ENCODE measurements around the gene PIGR. TPM values are rescaled to one million over a fixed set of nuclear protein-coding genes. Genes with fewer than 3 reads are reported as not detected.

The PIGR gene, protein sequence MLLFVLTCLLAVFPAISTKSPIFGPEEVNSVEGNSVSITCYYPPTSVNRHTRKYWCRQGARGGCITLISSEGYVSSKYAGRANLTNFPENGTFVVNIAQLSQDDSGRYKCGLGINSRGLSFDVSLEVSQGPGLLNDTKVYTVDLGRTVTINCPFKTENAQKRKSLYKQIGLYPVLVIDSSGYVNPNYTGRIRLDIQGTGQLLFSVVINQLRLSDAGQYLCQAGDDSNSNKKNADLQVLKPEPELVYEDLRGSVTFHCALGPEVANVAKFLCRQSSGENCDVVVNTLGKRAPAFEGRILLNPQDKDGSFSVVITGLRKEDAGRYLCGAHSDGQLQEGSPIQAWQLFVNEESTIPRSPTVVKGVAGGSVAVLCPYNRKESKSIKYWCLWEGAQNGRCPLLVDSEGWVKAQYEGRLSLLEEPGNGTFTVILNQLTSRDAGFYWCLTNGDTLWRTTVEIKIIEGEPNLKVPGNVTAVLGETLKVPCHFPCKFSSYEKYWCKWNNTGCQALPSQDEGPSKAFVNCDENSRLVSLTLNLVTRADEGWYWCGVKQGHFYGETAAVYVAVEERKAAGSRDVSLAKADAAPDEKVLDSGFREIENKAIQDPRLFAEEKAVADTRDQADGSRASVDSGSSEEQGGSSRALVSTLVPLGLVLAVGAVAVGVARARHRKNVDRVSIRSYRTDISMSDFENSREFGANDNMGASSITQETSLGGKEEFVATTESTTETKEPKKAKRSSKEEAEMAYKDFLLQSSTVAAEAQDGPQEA
- total RNA-seq, result not detected in 2 replicates

DNA sequence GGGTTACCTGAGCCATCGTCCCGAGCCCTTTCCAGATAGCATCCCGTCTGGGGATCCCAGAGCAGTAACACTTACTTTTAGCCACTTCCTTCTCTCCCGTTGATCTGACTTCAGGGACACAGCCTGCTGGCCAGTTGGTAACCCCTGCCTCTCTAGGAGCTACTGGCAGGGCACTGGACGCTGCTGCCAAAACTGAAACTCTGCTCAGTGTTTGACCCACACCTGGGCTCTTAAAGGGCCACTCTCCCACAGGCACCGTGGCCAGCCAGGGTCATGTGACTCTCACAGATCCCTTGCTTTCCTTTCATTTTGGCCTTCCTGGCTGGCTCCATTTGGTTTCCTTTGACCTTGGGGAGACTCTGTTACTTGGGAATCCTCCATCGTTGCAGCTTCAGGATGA, at the start of gene PIGR:
Gene PIGR (minus strand): TSS at position 206 of the 400 bp plus-strand sequence. CDS start 5,935 bp downstream, outside the sequence.
- intact Hi-C loops (cut with micrococcal nuclease), result no loop called here

DNA sequence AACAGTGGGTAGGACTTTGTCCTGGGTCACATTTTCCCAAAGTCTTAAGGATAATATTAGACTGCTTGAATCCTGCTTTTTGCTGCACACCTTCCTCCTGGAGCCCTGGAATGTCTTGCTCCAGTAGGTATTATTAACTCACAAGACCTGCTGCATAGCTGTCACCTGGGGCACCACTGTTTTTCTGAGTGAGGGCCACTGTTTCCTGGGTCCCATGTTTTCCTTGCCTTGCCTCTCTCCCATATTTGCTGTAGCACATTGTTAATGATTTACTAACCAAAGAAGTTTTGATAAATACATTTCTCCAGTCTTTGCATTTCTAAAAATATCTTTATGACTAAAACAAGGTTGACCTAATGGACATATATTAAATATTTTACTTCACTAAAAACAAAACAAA, 46.5 kb upstream of the PIGR start:
- intact Hi-C loops (cut with micrococcal nuclease), result no loop called here

DNA sequence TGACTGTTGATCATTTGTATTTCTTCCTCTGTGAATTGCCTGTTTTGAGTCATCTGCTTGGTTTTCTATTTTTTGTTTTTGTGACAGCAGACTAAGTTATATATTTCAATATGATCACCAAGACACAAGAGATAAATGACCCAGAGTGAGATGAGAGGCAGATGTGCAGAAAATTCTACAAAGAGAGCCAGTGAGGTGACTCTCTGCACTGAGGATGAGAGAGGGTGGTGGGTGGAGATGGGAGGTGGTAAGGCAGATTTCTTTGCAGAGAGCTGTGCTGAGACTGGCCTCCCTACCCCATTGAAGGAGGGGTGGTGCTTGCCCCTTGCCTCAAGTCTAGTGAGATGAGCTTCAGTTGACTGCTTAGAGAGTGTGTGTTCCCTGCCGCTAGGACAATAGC, 41.6 kb upstream of the PIGR start:
- intact Hi-C loops (cut with micrococcal nuclease), result loop anchor here (10.0 kb wide), 1 partner anchor 353 kb away; the partner anchor contains the start of gene DYRK3

DNA sequence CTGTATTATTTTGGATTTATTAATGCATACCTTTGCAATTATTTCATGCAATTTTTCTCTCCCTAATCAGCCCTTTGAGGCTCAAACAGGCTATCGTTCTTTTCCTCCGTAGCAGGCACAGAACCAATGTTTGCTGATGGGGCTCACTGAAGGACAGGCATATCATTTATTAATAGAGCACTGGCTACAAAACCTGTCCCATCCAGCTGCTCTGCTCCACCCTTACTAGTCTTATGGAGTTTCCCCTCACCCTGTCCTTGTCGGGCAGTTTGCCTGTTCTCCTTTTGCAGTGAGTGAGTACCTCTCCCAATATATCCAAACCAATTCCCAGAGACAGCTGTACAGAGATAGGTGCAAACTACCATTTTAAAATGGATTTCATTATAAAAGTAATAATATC, 40.6 kb upstream of the PIGR start:
- intact Hi-C loops (cut with micrococcal nuclease), result loop anchor here (10.0 kb wide), 1 partner anchor 352 kb away; the partner anchor contains the start of gene DYRK3

DNA sequence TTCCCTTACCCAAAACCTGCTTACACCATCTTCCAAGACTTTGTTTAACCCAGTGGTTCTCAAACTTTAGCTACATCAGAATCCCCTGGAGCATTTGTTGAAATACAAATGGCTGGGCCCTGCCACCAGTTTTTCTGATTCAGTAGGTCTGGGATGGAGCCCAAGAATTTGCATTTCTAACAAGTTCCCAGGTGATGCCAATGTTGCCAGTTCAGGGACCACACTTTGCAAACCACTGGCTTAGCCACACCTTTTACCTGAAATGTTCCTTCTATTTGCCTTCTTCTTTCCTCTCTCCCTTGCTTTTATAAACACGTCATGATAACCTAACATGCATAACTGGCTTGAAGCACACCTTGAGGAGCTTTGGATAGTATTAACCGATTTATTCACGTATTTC, 40.1 kb upstream of the PIGR start:
- intact Hi-C loops (cut with micrococcal nuclease), result loop anchor here (10.0 kb wide), 1 partner anchor 352 kb away; the partner anchor contains the start of gene DYRK3

DNA sequence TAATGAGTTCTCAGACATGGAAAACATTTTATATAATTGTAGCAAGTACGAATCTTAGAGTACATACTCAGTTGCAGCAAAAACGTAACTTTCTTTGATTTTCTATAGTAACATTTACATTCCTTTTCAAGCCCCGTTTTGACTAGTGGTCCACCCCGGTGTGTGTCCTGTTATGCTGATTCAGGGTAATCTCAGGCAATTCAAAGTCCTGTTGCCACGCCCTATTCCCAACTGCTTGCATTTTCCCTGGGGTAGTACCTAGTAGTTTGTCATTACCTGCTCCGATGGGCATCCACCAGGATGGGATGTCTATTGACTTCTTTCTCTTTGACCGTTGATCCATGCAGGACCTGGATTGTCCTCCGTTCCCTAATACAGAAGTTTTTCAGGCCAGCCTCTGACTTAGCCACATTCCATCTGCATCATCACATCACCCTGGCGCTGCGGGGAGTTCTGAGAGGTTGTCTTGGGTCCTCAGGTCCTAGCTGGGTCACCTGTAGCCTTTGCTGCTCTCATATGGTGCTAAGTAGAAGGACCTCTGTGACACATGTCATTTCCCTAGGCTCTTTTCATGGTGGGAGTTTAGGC, 39.0 kb upstream of the PIGR start:
- intact Hi-C loops (cut with micrococcal nuclease), result loop anchor here (10.0 kb wide), 1 partner anchor 350 kb away; the partner anchor contains the start of gene DYRK3

DNA sequence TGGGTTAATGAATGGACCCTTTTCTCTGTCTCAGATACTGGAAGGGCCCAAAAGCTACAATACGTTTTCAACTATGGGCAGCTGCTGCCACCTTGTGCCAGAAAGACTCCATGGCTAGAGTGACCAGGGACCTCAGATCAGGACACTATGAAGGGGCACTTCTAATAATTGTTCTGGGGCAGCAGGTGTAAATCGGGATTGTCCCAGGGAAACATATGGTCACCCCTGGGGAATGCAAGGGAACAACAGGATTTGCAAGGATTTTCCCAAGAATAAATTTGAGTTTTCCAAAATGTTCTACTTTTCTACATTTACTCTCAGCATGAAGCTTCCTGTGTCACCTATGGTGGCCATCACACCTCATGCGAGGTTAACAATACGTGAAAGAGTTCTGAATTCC, 36.0 kb upstream of the PIGR start:
- intact Hi-C loops (cut with micrococcal nuclease), result loop anchor here (1.0 to 10.0 kb wide), 5 partner anchors 47 to 347 kb away; partner anchors contain the start of gene DYRK3

DNA sequence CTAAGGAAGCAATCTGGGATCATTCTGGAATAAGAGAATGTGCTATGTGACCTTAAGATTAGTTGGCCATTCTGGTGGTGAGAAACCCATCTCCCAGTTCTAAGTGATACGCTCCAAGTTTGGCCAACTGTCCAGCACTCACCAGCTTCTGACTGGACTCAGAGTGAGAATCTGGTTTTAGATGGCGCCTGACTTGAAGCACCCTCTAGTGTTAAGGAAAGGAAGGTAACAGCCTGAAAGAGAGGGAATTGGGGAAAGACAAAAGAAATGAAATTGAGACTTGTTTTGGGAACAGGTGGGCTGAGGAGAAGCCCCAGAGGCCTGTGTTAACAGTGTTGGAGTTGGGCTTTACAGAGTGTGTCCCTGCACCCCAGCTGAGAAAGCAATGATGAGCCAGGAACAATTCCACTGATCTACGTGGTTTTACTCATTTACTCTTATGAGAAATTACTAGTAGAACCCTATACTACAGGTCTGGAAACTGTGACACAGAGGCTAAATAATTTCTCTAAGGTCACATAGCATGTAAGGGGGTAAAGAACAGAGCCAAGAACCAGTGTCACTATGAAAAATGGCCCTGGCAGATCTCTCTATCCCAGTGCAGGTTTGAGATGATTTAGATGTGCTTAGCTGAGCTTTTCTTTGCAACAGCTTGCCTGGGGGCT, 33.2 kb upstream of the PIGR start:
- intact Hi-C loops (cut with micrococcal nuclease), result loop anchor here (5.0 to 10.0 kb wide), 2 partner anchors 67 to 345 kb away; partner anchors contain the start of gene DYRK3

DNA sequence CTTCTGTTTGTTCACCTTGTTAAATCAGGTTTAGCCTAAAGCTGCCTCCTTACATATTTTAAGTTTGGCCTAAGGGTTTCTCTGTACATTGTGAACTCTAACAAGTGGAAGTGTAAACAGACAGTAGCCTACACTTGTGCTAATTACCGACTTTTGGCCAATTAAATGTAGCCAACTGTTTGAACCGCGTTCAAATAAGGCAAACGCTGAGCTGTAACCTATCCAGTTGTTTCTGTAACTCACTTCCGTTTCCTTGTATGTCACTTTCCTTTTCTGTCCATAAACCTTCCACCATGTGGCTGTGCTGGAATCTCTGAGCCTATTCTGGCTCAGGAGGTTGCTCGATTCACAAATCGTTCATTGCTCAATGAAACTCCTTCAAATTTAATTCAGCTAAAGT, 32.0 kb upstream of the PIGR start:
- intact Hi-C loops (cut with micrococcal nuclease), result no loop called here

DNA sequence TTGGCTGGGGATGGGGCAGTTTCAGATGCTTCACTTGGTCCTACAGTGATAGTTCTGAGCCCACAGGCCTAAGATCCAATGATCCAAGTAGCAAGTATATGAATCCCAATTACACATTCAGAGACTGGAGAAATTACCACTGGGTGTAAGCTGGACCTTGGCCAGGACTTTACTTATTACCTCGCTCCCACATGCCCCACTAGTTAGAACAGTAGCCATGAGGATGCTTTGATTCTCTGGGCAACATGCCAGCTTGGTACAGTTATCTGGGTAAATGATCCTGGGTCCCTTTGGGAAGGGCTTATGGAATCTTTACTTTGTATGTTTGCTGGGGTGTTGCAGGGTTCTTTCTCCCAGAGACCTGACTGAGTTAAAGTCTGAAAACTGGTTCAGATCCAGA, 29.0 kb upstream of the PIGR start:
- intact Hi-C loops (cut with micrococcal nuclease), result no loop called here

DNA sequence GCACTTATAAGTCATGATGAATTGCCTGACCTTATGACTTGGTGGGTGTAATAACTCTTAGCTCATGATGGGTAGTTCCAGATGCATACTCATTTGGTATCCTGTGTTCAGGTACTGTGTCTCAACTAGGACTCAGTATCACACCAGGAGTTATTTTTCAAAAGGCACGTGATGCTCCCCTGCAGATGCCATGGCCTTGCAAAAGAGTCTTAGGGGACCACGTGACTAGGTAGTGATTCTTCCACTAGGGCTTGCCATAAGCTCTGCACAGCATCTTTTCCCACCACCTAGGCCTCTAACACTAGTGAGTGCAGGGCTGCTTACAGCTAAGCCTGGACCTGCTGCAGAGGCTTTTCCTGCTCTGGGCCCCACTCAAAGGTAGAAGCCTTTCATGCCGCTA, 27.9 kb upstream of the PIGR start:
- intact Hi-C loops (cut with micrococcal nuclease), result no loop called here

DNA sequence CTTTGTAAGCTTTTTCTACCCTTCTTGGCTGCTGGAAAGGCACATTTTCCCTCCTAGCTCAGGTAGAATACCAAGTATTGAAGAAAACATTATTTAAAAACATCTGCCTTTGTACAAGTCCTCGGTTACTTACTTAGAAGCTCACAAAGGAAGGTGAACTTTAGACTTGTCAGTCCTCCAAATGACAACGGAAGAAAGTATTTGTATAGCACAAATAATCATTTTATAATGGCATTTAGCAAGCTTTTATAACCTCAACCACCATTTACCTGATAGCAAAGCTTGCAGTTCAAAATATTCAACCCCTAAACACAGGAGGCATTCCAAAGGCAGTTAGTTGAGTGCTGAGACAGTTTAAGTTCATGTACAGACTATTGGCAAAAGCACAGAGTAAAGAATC, 26.5 kb upstream of the PIGR start:
- intact Hi-C loops (cut with micrococcal nuclease), result no loop called here

DNA sequence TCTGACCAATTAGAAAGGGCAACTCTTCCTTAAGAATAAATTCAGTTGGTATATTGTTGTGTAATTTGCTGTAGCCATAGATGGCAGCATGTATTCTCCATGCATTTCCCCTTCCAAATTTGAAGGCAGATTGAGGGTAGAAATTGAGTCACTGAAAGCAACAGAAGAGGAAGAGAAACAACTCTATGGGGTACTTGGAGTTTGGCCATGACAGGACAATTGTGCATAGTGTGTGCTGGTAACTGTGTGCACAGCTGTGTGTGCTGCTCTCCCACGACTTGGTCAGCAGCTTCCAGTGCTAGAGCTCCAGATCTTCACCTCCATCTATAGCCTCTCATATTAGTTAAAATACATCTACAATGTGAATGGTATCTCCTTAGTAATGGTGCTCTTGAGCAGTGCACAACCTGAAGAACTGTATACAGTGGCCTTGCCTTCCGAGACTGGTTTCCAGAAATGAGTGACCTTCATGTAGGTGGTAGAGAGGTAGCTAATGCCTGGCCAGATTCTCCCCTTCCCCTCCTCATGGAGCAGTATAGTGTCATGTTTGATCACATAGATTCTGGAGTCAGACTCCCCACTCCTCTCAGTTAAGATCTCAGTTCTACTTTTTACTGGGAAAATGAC, 24.9 kb upstream of the PIGR start:
- intact Hi-C loops (cut with micrococcal nuclease), result no loop called here

DNA sequence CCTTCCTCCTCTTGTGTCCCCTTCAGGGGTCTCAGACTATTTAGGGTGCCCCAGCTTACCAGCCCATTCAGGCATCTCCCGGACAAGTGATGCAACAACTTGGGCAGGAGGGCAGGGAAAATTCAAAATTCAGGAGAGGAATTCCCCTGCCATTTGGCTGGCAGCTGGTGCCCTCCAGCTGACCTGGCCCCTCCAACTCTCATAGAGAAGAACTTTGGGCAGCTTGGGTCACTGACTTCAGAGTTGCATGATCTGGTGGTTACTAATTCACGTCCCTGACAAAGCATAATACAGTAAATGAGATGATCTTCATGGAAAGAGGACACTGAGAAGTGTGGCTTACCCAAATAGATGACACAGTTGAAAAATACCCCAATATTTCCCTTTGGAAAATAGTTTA, 24.2 kb upstream of the PIGR start, which contains the start of gene FCAMR:
Gene FCAMR (minus strand): TSS at position 15 of the 400 bp plus-strand sequence. CDS start 335 bp downstream, outside the sequence.
- intact Hi-C loops (cut with micrococcal nuclease), result no loop called here

DNA sequence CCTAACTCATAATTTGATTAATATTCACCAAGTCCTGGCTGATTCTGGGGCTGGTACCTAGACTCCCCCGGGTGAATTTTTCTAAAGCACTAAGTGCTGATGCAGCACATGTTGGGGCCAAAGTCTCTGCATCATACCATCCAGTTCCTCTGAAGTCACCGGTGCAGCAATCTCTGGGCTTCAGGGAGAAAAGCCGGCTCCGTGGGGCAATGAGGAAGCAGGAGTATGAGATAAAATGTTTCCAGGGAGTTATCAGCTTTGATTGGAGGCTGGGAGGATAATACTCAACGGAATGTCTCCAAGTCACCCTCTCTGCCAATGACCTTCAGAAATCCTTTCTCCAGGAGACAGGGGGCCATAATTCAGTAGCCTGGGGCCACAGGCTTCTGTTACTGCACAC, 22.8 kb upstream of the PIGR start:
- intact Hi-C loops (cut with micrococcal nuclease), result no loop called here

DNA sequence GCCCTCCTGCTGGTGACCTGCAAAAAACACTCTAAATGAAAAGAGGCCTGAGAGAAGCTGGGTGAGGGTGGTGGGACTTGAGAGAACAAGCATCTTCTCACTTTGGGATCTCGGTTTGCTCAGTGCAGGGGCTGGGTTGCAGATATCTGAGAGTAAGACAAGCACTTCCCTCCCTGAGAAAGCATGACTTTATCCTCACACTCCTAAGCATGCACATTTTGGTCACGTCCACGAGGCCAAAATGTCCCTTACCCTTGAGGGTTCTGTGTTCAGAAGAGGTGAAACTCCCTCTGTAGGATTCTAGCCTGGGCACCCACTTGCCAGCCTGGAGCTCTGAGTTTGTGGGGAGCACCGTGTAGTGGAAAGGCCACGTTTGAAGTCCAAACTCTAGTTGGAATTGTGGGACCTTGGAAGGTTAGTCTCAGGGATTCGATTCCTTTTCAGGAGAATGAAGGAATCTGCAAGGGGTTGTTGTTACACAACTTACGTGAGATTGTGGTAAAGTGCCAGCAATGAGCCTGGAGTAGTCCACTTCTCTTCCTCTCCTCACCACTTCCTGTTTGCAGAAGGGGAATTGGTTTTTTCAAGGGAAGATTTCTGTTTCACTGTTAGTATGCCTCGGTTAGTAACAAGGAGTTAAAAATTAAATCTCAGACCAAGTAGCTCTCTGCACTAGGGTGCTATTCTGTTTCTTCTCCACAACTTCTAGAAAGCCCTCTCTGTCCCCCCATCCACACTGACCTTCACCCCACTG, 21.0 kb upstream of the PIGR start:
- intact Hi-C loops (cut with micrococcal nuclease), result no loop called here

DNA sequence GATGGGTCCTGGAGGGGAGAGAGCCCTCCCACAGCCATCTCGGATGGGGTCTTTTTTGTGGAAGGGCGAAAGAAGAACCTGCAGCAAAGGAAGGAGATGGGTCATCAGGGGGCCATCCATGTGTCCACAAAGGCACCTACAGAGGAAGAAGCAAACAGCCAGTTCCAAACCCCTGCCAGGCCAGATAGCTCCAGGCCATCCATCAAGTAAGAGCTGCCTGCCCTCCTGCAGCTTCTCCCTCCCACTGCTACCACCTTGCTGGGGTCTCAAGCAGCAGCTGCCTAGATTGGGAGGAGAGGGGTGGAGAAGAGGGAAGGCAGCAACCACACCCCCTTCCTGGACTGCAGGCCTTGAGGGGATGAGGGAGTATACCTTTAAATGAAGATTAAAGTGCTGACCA, 19.5 kb upstream of the PIGR start:
- intact Hi-C loops (cut with micrococcal nuclease), result no loop called here

DNA sequence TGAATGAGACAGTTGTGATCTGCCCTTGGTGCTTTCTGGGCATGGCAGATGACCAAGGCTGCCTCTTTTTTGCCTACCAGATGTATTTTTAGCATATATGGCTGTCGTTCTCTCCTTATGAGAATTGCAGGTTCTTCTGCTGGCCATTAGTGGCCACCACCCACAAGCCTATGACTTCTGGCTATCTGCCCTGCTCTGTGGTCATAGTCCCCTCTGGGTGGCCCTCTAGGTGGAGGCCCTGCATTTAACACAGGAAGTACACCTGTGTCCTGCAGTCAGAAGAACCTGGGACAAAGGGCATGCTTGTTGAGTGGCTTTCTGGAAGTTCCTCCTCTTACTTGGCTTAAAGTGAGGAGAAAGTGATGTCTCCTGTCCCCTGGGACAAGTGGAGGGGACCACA, 17.5 kb upstream of the PIGR start:
- intact Hi-C loops (cut with micrococcal nuclease), result no loop called here

DNA sequence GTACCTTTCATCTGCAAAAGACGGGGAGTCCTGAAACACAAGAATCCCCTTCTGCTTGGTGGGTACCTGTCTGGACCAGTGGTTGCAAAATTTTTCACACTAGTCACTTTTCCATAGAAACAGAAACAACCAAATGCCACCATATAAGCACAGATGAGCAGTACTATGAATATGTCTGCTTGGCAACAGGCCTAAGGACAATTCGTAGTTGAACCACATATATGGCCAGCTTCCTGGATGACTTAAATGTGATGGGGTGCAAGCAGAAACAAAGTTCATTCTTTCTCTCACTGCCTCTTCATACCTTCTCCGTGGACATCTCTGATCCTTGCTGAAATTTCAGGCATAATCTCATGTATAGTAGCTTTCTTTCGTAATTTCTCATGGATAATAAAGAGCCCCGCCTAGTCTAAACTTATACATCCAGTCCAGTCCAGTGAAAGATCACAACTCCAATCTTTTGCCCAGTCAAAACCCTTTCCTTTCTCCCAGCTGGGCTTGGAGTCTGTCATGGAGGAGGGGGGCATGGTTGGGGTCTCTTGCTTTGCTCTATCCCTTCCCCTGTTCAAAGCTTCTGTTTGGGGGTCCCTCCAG, 16.9 kb upstream of the PIGR start:
- intact Hi-C loops (cut with micrococcal nuclease), result no loop called here

DNA sequence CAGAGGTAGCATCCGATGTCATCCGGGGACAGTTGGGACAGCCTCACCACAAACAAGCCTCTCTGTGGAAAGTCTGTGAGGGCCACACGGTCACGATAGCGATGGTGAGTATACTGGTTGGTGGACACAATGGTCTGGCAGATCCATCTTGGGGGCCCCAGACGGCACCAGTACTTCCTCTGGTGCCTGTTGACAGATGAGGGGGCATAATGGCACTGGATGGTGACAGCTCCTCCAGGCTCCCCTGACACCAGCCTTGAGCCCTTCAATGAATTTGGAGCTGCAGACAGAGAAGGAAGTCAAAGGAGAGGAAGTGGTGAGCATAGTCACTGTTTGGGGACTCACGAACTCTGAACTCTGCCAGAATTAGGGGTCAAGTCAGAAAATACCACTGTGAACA, 16.0 kb upstream of the PIGR start:
- intact Hi-C loops (cut with micrococcal nuclease), result no loop called here

Measured in T-helper 2 cell treated with Interferon-gamma antibody and Interleukin-4, amounts not matched to agents 100 ng/mL and 5 ng/mL, for 36 hours (primary cell).